ENCODE measurements around the gene DNAH17. TPM values are rescaled to one million over a fixed set of nuclear protein-coding genes. Genes with fewer than 3 reads are reported as not detected.
"Not testable (repeated sequence)": the region's sequence is repeated elsewhere in the genome, so short reads cannot be mapped to it uniquely, and the experiment has no call there.

DNAH17 gene
- total RNA-seq, 1 donor from 2014 or later, result 0.25 TPM

GRCh38 chr17:78504156-78504925 is 72.9 kb downstream of the DNAH17 start:
- TF ChIP-seq CTCF (IDR thresholded peaks at IDR 0.05; ENCODE audit: insufficient read depth, low read length, poor library complexity, severe bottlenecking), result no peak

GRCh38 chr17:78503388-78503787 is 73.8 kb downstream of the DNAH17 start:
- H3K4me3 ChIP-seq (ENCODE audit: low read depth, low read length); H3K27me3 ChIP-seq (ENCODE audit: control insufficient read depth, insufficient read depth, low read length); H3K36me3 ChIP-seq (ENCODE audit: control insufficient read depth, insufficient read depth, low read length); DNase-seq (ENCODE audit: low read depth): not testable (repeated sequence)

More at GRCh38 chr17:78504156-78504925, 72.9 kb downstream of the DNAH17 start:
- Histone ChIP-seq H3K27me3 (ENCODE audit: control insufficient read depth, insufficient read depth, low read length) (no peaks in the 10 kb centered on the region), H3K36me3 (ENCODE audit: control insufficient read depth, insufficient read depth, low read length) (no peaks in the 10 kb centered on the region), H3K4me3 (ENCODE audit: low read depth, low read length) (no peak overlapping the region)
- no peak for DNase-seq (ENCODE audit: low read depth)

- no peak for TF ChIP-seq CTCF (IDR thresholded peaks at IDR 0.05; ENCODE audit: insufficient read depth, low read length, poor library complexity, severe bottlenecking)
- no peak for DNase-seq (ENCODE audit: low read depth)
These were observed 74.5 kb downstream of the DNAH17 start for GRCh38 chr17:78502611-78503148.

GRCh38 chr17:78501241-78502036 is 75.8 kb downstream of the DNAH17 start:
- TF ChIP-seq CTCF (IDR thresholded peaks at IDR 0.05; ENCODE audit: insufficient read depth, low read length, poor library complexity, severe bottlenecking), result no peak
- H3K4me3 ChIP-seq (ENCODE audit: low read depth, low read length), result no peak overlapping the region
- DNase-seq (ENCODE audit: low read depth), result no peak

More at GRCh38 chr17:78502611-78503148, 74.5 kb downstream of the DNAH17 start:
- H3K4me3 ChIP-seq (ENCODE audit: low read depth, low read length), result no peak overlapping the region
- H3K27me3 ChIP-seq (ENCODE audit: control insufficient read depth, insufficient read depth, low read length), result no peaks in the 10 kb centered on the region
- H3K36me3 ChIP-seq (ENCODE audit: control insufficient read depth, insufficient read depth, low read length), result no peaks in the 10 kb centered on the region

GRCh38 chr17:78500806-78501205 is 76.4 kb downstream of the DNAH17 start:
- no peak overlapping the region for H3K4me3 ChIP-seq (ENCODE audit: low read depth, low read length)
- H3K36me3 ChIP-seq (ENCODE audit: control insufficient read depth, insufficient read depth, low read length), result no peaks in the 10 kb centered on the region
- DNase-seq (ENCODE audit: low read depth), result no peak
- no peaks in the 10 kb centered on the region for H3K27me3 ChIP-seq (ENCODE audit: control insufficient read depth, insufficient read depth, low read length)
- no peak for TF ChIP-seq CTCF (IDR thresholded peaks at IDR 0.05; ENCODE audit: insufficient read depth, low read length, poor library complexity, severe bottlenecking)

More at GRCh38 chr17:78501241-78502036, 75.8 kb downstream of the DNAH17 start:
- no peaks in the 10 kb centered on the region for H3K27me3 ChIP-seq (ENCODE audit: control insufficient read depth, insufficient read depth, low read length)
- no peaks in the 10 kb centered on the region for H3K36me3 ChIP-seq (ENCODE audit: control insufficient read depth, insufficient read depth, low read length)
